ENCODE measurements around the gene BMPR1B. TPM values are rescaled to one million over a fixed set of nuclear protein-coding genes. Genes with fewer than 3 reads are reported as not detected.

Gene BMPR1B
- total RNA-seq, 1 experiment from 2014 or later = not detected

GRCh38 chr4:94803181-94803580, 45.4 kb downstream of the BMPR1B start:
- TF ChIP-seq POLR2A (IDR thresholded peaks at IDR 0.05; ENCODE audit: borderline replicate concordance, extremely low read depth, insufficient read depth, insufficient read length) = no peak
- TF ChIP-seq ZNF274 (IDR thresholded peaks at IDR 0.05; ENCODE audit: low read depth, low read length) = no peak
- TF ChIP-seq RAD21 (IDR thresholded peaks at IDR 0.05; ENCODE audit: low read depth) = no peak
- no peak for TF ChIP-seq EZH2phosphoT487 (IDR thresholded peaks at IDR 0.05; ENCODE audit: borderline replicate concordance)
- no peak for TF ChIP-seq CBX3 (IDR thresholded peaks at IDR 0.05; ENCODE audit: low read depth)
- TF ChIP-seq JUND (IDR thresholded peaks at IDR 0.05) = no peak
- TF ChIP-seq YY1 (IDR thresholded peaks at IDR 0.05; ENCODE audit: extremely low read depth, insufficient replicate concordance, low read depth, low read length) = no peak
- TF ChIP-seq TCF7L2 (IDR thresholded peaks at IDR 0.05; ENCODE audit: borderline replicate concordance, extremely low read depth, insufficient read depth, insufficient read length) = no peak
- TF ChIP-seq POLR2AphosphoS5 (IDR thresholded peaks at IDR 0.05; ENCODE audit: low read depth, low read length) = no peak
- no peak for TF ChIP-seq EGR1 (IDR thresholded peaks at IDR 0.05; ENCODE audit: low read depth)
- no peak for TF ChIP-seq CTCF (IDR thresholded peaks at IDR 0.05 in 2 of 3, conservative IDR thresholded peaks at IDR 0.05 in 1 of 3; ENCODE audit: borderline replicate concordance in 1 of 3, insufficient read depth in 1 of 3, low read depth in 2 of 3, low read length in 2 of 3)
- TF ChIP-seq FOSL1 (IDR thresholded peaks at IDR 0.05; ENCODE audit: low read depth) = no peak
- TF ChIP-seq SP1 (IDR thresholded peaks at IDR 0.05; ENCODE audit: low read depth) = no peak
- TF ChIP-seq ATF3 (IDR thresholded peaks at IDR 0.05) = no peak
- H3K9me3 ChIP-seq (ENCODE audit: control insufficient read depth in 1 of 2, insufficient read depth in 1 of 2, low read depth in 1 of 2, low read length in 2 of 2) = no peaks in the 10 kb centered on the region
- H3K4me1 ChIP-seq (ENCODE audit: control insufficient read depth in 1 of 2, insufficient read depth in 2 of 2, low read length in 2 of 2) = no peaks in the 10 kb centered on the region
- BruUV-seq (replicated peaks) = no TSS peak
- H3K9ac ChIP-seq (ENCODE audit: low read length) = no peak overlapping the region
- intact Hi-C loops (cut with micrococcal nuclease) = no loop called here
- H3K27me3 ChIP-seq (ENCODE audit: insufficient read depth, low read length) = no peaks in the 10 kb centered on the region
- DNase-seq (ENCODE audit: low read depth, low spot score) = no peak
- no peaks in the 10 kb centered on the region for H3K79me2 ChIP-seq (ENCODE audit: insufficient read depth, low read length)
- H3K36me3 ChIP-seq (ENCODE audit: control insufficient read depth in 1 of 2, insufficient read depth in 2 of 2, low read length in 2 of 2) = no peaks in the 10 kb centered on the region
- no peak for ATAC-seq
- CTCF ChIA-PET = no interaction called here
- no peak overlapping the region for H2AFZ ChIP-seq (ENCODE audit: low read depth, low read length, poor library complexity, severe bottlenecking)
- H3K4me3 ChIP-seq (replicated peaks in 1 of 2; ENCODE audit: low read depth in 1 of 2, low read length in 2 of 2) = no peak overlapping the region
- no peaks in the 10 kb centered on the region for H3K9me2 ChIP-seq (ENCODE audit: insufficient read depth)
- POLR2A ChIA-PET = no interaction called here
- H4K20me1 ChIP-seq (ENCODE audit: insufficient read depth) = no peaks in the 10 kb centered on the region
- RAD21 ChIA-PET (ENCODE audit: low non-redundant PET in 1 of 2, low total read pairs in 2 of 2, uncharacterized antibody in 2 of 2, unreplicated experiment in 2 of 2) = interaction anchor here in 1 of 2 experiments (0.5 kb wide), 1 partner anchor 75 kb away, joined by 3 read pairs; no protein-coding TSS in a partner anchor
- H3K27ac ChIP-seq (ENCODE audit: low read depth, low read length) = no peak overlapping the region
- no peak overlapping the region for H3K4me2 ChIP-seq (ENCODE audit: low read length)

All from HCT116 (cell line).